Measurements from ENCODE around the gene USP53. TPM values are rescaled to one million over a fixed set of nuclear protein-coding genes. Genes with fewer than 3 reads are reported as not detected.
"Not testable (repeated sequence)": the region's sequence is repeated elsewhere in the genome, so short reads cannot be mapped to it uniquely, and the experiment has no call there.

USP53 gene
- total RNA-seq, 4 donors from 2014 or later, result 42.5 to 113 (median 68.3) TPM

- TF ChIP-seq POLR2A (IDR thresholded peaks at IDR 0.05) (no peak), CTCF (IDR thresholded peaks at IDR 0.05) (no peak)
- DNase-seq, result no peak
- no peaks in the 10 kb centered on the region for H3K9me3 ChIP-seq
- H3K36me3 ChIP-seq, result no peaks in the 10 kb centered on the region
- no peaks in the 10 kb centered on the region for H3K4me1 ChIP-seq
- 49 to 64% methylated on average over 2 of the region's 2 CpGs for WGBS, 2 donors
- no peaks in the 10 kb centered on the region for H3K27me3 ChIP-seq
- intact Hi-C loops (cut with DNase I), result no loop called here
- no peak overlapping the region for H3K4me3 ChIP-seq (replicated peaks in 1 of 3)
- H3K27ac ChIP-seq, result no peak overlapping the region
These were observed 117.5 kb downstream of the USP53 start for GRCh38 chr4:119329835-119330620.

- H3K27ac ChIP-seq; H3K9me3 ChIP-seq; H3K4me1 ChIP-seq; H3K4me3 ChIP-seq (replicated peaks in 1 of 3); intact Hi-C loops (cut with DNase I); DNase-seq; H3K27me3 ChIP-seq; H3K36me3 ChIP-seq: not testable (repeated sequence)
- WGBS, 2 donors, result 79 to 85% methylated on average over 3 of the region's 4 CpGs
These were observed 123.9 kb downstream of the USP53 start for GRCh38 chr4:119336332-119336979.

- Histone ChIP-seq H3K27me3 (no peaks in the 10 kb centered on the region), H3K27ac (no peak overlapping the region), H3K9me3 (no peaks in the 10 kb centered on the region), H3K4me1 (no peaks in the 10 kb centered on the region), H3K36me3 (no peaks in the 10 kb centered on the region), H3K4me3 (replicated peaks in 1 of 3) (no peak overlapping the region)
- intact Hi-C loops (cut with DNase I), result no loop called here
- DNase-seq, result no peak
- no peak for TF ChIP-seq POLR2A (IDR thresholded peaks at IDR 0.05)
- no peak for TF ChIP-seq CTCF (IDR thresholded peaks at IDR 0.05)
- 50 to 70% methylated on average over 1 of the region's 1 CpG for WGBS, 2 donors
These were observed 124.5 kb downstream of the USP53 start for GRCh38 chr4:119337010-119337409.

- H3K9me3 ChIP-seq; H3K27ac ChIP-seq; H3K4me1 ChIP-seq; H3K36me3 ChIP-seq; intact Hi-C loops (cut with DNase I); H3K4me3 ChIP-seq (replicated peaks in 1 of 3); H3K27me3 ChIP-seq; DNase-seq: not testable (repeated sequence)
These were observed 127.4 kb downstream of the USP53 start for GRCh38 chr4:119339895-119340294.

- H3K27ac ChIP-seq; DNase-seq; H3K9me3 ChIP-seq; H3K27me3 ChIP-seq; H3K36me3 ChIP-seq; intact Hi-C loops (cut with DNase I); H3K4me1 ChIP-seq; H3K4me3 ChIP-seq (replicated peaks in 1 of 3): not testable (repeated sequence)
- WGBS, 2 donors, result no CpG with 5 or more reads among the region's 2 CpGs
These were observed 130.8 kb downstream of the USP53 start for GRCh38 chr4:119343293-119343692.

Other genes starting within 250 kb of the USP53 start
- gene MYOZ2, start 76.9 kb upstream of the USP53 start, total RNA-seq, result not detected
- not detected for gene FABP2, start 109.4 kb downstream of the USP53 start, total RNA-seq

Measured in thyroid gland (tissue), 4 donors.